SK-N-MC (cell line): ENCODE data around the gene XPC.

Experiments used
- EZH2 ChIP-seq: fragments of 200-600 bp; sonication (generic); IDR thresholded peaks from one replicate; pipeline ENCODE4 v1.6.1; 2017; ENCODE audit warnings: antibody characterized with exemption
- POLR2AphosphoS5 ChIP-seq: IDR thresholded peaks from 2 replicates; pipeline ENCODE4 v1.6.1; 2012; ENCODE audit warnings: mild to moderate bottlenecking, low read depth, low read length, borderline replicate concordance

DNA sequence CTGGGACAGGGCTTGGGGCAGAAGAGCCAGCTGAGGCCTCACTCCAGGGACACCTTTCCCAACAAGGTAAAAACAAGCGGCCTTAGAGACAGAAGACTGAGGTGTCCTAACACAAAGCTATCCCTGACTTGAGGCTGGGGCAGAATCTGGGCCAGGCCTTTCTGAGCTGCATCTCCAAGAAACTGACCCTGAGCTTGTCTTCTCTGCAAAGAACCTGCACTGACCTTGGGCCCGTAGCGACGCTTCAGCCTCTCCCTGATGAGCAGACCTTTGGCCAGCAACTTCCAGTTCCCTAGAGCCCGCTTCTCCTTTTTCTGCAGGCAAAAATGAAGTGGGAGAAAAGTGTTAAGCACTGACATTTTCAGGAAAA is 31.4 kb downstream of the XPC start:
- TF ChIP-seq POLR2AphosphoS5 (no peak), EZH2 (no peak)
